ENCODE results near the gene MAP2K5. TPM values are rescaled to one million over a fixed set of nuclear protein-coding genes. Genes with fewer than 3 reads are reported as not detected.

The MAP2K5 gene
- 26.0 and 30.7 TPM in 2 replicates for total RNA-seq
- long read RNA-seq, partial matches to known transcripts = 0 of 9 reads
- long read RNA-seq, other reads (novel, unspliced or antisense) = 2 of 9 reads

DNA sequence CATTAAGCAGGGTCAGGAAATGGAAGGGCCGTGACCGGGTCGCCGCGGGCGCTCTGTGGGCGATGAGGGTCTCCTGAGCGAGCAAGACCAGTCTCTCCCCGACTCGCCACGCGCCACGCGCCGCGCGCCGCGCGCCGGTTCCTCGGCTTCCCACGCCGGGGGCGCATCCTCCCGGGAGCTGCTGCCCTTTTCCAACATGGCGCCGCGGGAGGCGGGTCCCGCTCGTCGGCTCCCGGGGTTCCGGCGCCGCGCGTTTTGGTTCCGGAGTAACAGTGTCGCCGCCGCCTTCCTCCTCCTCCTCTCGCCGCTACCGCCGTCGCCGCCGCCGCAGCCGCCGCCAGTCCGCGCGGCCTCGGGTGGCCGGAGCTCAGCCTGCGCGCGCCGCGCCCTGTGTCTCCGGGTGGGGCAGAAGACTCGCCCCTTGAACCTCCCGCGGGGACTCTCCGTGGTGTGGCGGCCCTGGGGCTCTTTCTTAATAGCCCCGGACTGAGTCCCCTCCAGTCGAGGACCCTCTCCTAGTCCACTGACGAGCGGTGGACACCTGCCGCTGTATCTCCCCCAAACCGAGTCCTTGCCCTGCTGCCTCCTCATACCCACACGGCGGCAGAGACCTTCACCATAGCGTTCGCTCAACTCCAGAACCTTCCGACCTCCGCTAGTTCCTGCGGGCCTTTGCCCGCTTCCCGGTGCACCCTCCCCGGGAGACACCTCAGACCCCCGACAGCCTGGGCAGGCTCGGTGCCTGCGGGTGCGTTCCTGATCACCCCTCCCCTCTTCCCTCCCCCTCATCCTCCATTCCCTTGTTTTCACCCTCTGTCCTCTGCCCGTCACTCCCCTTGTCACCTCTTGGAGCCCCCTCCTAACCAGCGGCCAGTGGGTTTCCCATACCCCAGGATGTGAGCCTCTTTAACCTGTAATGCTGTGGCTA lies at the start of gene MAP2K5:
Gene MAP2K5 (plus strand): TSS at position 284 of the 928 bp plus-strand sequence. CDS start 633 bp downstream, at position 917.
- Mint-ChIP-seq H3K4me3 (ENCODE audit: low read depth) (peak within 1 kb of the TSS; percentile 96), H3K36me3 (ENCODE audit: insufficient read depth) (peaks cover 4% of the 10 kb centered on the region), H3K27me3 (no peaks in the 10 kb centered on the region), H3K4me1 (ENCODE audit: low read depth) (peaks cover 18% of the 10 kb centered on the region), H3K9me3 (ENCODE audit: low read depth) (no peaks in the 10 kb centered on the region), H3K27ac (peak within 1 kb of the TSS; percentile 95)
- TF ChIP-seq, protein P1, sequence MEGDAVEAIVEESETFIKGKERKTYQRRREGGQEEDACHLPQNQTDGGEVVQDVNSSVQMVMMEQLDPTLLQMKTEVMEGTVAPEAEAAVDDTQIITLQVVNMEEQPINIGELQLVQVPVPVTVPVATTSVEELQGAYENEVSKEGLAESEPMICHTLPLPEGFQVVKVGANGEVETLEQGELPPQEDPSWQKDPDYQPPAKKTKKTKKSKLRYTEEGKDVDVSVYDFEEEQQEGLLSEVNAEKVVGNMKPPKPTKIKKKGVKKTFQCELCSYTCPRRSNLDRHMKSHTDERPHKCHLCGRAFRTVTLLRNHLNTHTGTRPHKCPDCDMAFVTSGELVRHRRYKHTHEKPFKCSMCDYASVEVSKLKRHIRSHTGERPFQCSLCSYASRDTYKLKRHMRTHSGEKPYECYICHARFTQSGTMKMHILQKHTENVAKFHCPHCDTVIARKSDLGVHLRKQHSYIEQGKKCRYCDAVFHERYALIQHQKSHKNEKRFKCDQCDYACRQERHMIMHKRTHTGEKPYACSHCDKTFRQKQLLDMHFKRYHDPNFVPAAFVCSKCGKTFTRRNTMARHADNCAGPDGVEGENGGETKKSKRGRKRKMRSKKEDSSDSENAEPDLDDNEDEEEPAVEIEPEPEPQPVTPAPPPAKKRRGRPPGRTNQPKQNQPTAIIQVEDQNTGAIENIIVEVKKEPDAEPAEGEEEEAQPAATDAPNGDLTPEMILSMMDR (IDR thresholded peaks at IDR 0.05; ENCODE audit: unreplicated experiment) = no peak
- peak; percentile 61 for DNase-seq (ENCODE audit: low spot score, unreplicated experiment)

DNA sequence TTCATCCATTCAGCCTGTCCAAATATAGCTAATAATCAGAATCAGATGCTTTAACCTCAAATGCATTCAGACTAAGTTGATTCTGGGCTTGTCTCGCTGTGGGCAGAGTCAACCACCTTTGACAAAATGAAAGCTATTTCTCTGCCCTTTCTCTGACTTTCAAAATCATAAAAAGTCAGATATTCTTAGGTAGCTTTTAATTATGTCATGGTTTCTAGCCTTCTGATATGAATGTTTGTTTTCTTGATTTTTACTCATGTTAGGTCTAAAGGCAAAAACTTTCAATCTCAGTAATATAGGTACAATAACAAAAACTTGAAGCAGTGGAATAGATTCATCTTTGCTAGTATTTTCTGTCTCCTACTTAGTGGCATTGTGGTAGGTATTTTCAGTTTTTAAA lies 46.9 kb upstream of the MAP2K5 start:
- H3K4me3 Mint-ChIP-seq (ENCODE audit: low read depth) = no peak overlapping the region
- H3K36me3 Mint-ChIP-seq (ENCODE audit: insufficient read depth) = peaks cover 9% of the 10 kb centered on the region
- TF ChIP-seq, protein P1 (IDR thresholded peaks at IDR 0.05; ENCODE audit: unreplicated experiment) = no peak
- peaks cover 2% of the 10 kb centered on the region for H3K9me3 Mint-ChIP-seq (ENCODE audit: low read depth)
- peaks cover 3% of the 10 kb centered on the region for H3K27me3 Mint-ChIP-seq
- H3K4me1 Mint-ChIP-seq (ENCODE audit: low read depth) = peaks cover 6% of the 10 kb centered on the region
- no peak overlapping the region for H3K27ac Mint-ChIP-seq
- no peak for DNase-seq (ENCODE audit: low spot score, unreplicated experiment)

- peaks cover 7% of the 10 kb centered on the region for H3K36me3 Mint-ChIP-seq (ENCODE audit: insufficient read depth)
These were observed 41.2 kb upstream of the MAP2K5 start for GRCh38 chr15:67501177-67501835.

GRCh38 chr15:67501836-67502461 lies 40.6 kb upstream of the MAP2K5 start:
- Mint-ChIP-seq H3K4me1 (ENCODE audit: low read depth) (peaks cover 17% of the 10 kb centered on the region), H3K4me3 (ENCODE audit: low read depth) (no peak overlapping the region), H3K27ac (no peak overlapping the region), H3K9me3 (ENCODE audit: low read depth) (peaks cover 2% of the 10 kb centered on the region), H3K27me3 (no peaks in the 10 kb centered on the region), H3K36me3 (ENCODE audit: insufficient read depth) (peaks cover 5% of the 10 kb centered on the region)
- TF ChIP-seq, protein P1 (IDR thresholded peaks at IDR 0.05; ENCODE audit: unreplicated experiment) = no peak
- DNase-seq (ENCODE audit: low spot score, unreplicated experiment) = no peak

More at GRCh38 chr15:67501177-67501835, 41.2 kb upstream of the MAP2K5 start:
- peaks cover 2% of the 10 kb centered on the region for H3K9me3 Mint-ChIP-seq (ENCODE audit: low read depth)
- no peak for DNase-seq (ENCODE audit: low spot score, unreplicated experiment)
- H3K4me3 Mint-ChIP-seq (ENCODE audit: low read depth) = no peak overlapping the region
- H3K27me3 Mint-ChIP-seq = no peaks in the 10 kb centered on the region
- TF ChIP-seq, protein P1 (IDR thresholded peaks at IDR 0.05; ENCODE audit: unreplicated experiment) = peak; percentile 9
- peak overlapping the region; percentile 45 for H3K27ac Mint-ChIP-seq
- peaks cover 17% of the 10 kb centered on the region for H3K4me1 Mint-ChIP-seq (ENCODE audit: low read depth)

DNA sequence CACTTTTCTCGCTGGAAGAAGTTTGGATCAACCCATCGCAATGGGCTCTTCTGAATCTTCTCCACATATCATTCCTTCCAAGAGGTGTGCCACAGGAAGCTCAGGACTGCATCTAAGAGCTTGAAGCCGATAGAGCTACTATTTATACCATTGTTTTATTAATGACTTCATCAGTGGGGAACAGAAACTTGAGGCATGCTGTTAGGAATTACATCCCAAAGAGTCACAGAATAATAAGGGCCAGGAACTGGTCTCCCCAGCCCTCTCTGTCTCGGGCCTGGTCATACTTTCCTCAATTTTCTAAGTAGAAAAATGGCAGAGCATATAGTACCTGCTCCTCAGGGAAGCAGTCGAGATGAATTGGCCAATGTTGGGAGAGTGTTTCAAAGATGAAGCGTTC lies 38.4 kb upstream of the MAP2K5 start:
- TF ChIP-seq, protein P1 (IDR thresholded peaks at IDR 0.05; ENCODE audit: unreplicated experiment) = no peak
- H3K27me3 Mint-ChIP-seq = no peaks in the 10 kb centered on the region
- H3K36me3 Mint-ChIP-seq (ENCODE audit: insufficient read depth) = no peaks in the 10 kb centered on the region
- H3K4me3 Mint-ChIP-seq (ENCODE audit: low read depth) = no peak overlapping the region
- H3K27ac Mint-ChIP-seq = no peak overlapping the region
- H3K4me1 Mint-ChIP-seq (ENCODE audit: low read depth) = peaks cover 17% of the 10 kb centered on the region
- DNase-seq (ENCODE audit: low spot score, unreplicated experiment) = no peak
- H3K9me3 Mint-ChIP-seq (ENCODE audit: low read depth) = no peaks in the 10 kb centered on the region
